ENCODE results near the gene PADI4. TPM values are rescaled to one million over a fixed set of nuclear protein-coding genes. Genes with fewer than 3 reads are reported as not detected.

Gene PADI4
- total RNA-seq, 1 experiment from 2014 or later, result 0.26 TPM

- TF ChIP-seq AFF4 (CRISPR knock-in tag; IDR thresholded peaks at IDR 0.05; ENCODE audit: borderline replicate concordance) (no peak), CREB1 (CRISPR knock-in tag; IDR thresholded peaks at IDR 0.05) (no peak), EMX1 (CRISPR knock-in tag; IDR thresholded peaks at IDR 0.05) (no peak), ZNF263 (CRISPR knock-in tag; IDR thresholded peaks at IDR 0.05; ENCODE audit: low read depth) (no peak), RORB (CRISPR knock-in tag; IDR thresholded peaks at IDR 0.05) (no peak), MYBL2 (CRISPR knock-in tag; IDR thresholded peaks at IDR 0.05) (no peak), FOXP1 (CRISPR knock-in tag; IDR thresholded peaks at IDR 0.05; ENCODE audit: borderline replicate concordance) (no peak), SP1 (CRISPR knock-in tag; conservative IDR thresholded peaks at IDR 0.05) (no peak), NR1H2 (CRISPR knock-in tag; IDR thresholded peaks at IDR 0.05) (no peak), STAT6 (CRISPR knock-in tag; conservative IDR thresholded peaks at IDR 0.05; ENCODE audit: low read depth) (no peak), NR2C2 (CRISPR knock-in tag; IDR thresholded peaks at IDR 0.05) (no peak), ZNF396 (CRISPR knock-in tag; IDR thresholded peaks at IDR 0.05; ENCODE audit: borderline replicate concordance) (no peak), ZNF138 (CRISPR knock-in tag; conservative IDR thresholded peaks at IDR 0.05) (no peak)
Observed at GRCh38 chr1:17330856-17331255, 22.9 kb downstream of the PADI4 start (continued).

GRCh38 chr1:17333081-17333480, 25.1 kb downstream of the PADI4 start:
- no peaks in the 10 kb centered on the region for H3K4me1 Mint-ChIP-seq
- POLR2A ChIA-PET, result no interaction called here
- H3K27ac Mint-ChIP-seq, result no peak overlapping the region
- no peaks in the 10 kb centered on the region for H3K36me3 Mint-ChIP-seq
- CTCF ChIA-PET, result no interaction called here
- ATAC-seq (no peak), DNase-seq (ENCODE audit: low spot score) (no peak)
- peaks cover 15% of the 10 kb centered on the region for H3K9me3 Mint-ChIP-seq
- H3K4me3 Mint-ChIP-seq, result no peak overlapping the region
- TF ChIP-seq ERG (CRISPR knock-in tag; IDR thresholded peaks at IDR 0.05) (no peak), RORB (CRISPR knock-in tag; IDR thresholded peaks at IDR 0.05) (no peak), ZNF232 (CRISPR knock-in tag; IDR thresholded peaks at IDR 0.05) (no peak), ATF2 (CRISPR knock-in tag; IDR thresholded peaks at IDR 0.05; ENCODE audit: borderline replicate concordance, low read depth) (no peak), SMAD3 (CRISPR knock-in tag; IDR thresholded peaks at IDR 0.05; ENCODE audit: borderline replicate concordance) (no peak), FOXK1 (CRISPR knock-in tag; IDR thresholded peaks at IDR 0.05) (no peak)
- H3K27me3 Mint-ChIP-seq (ENCODE audit: low read depth), result no peaks in the 10 kb centered on the region; the same call in 1 of the 2 replicates
